HepG2 (cell line): Measurements from ENCODE around the gene GKN1. TPM values are rescaled to one million over a fixed set of nuclear protein-coding genes. Genes with fewer than 3 reads are reported as not detected.
A peak's percentile ranks its signal among the peaks of the same experiment; 100 is the strongest.

Source experiments
- EZH2 ChIP-seq: conservative IDR thresholded peaks from 2 replicates; pipeline ENCODE4 v1.6.1; 2012; ENCODE audit warnings: mild to moderate bottlenecking, low read depth, low read length, moderate library complexity
- GABPA ChIP-seq, 2 experiments: IDR thresholded peaks; 2 replicates each; pipeline ENCODE4 v1.6.1; 2011 to 2016; ENCODE audit warnings: low read depth in 2 of 2, low read length in 1 of 2, missing biosample characterization in 1 of 2, missing genetic modification characterization in 1 of 2
- IRF2 ChIP-seq: IDR thresholded peaks from 2 replicates; pipeline ENCODE4 v1.6.1; 2018; ENCODE audit warnings: missing genetic modification reagents, missing compliant biosample characterization
- IRF9 ChIP-seq: sonication (generic); formaldehyde crosslinking; IDR thresholded peaks from 2 replicates; pipeline ENCODE4 v1.8.0; 2022; ENCODE audit warnings: missing genetic modification reagents, mild to moderate bottlenecking, borderline replicate concordance
- IRX3 ChIP-seq: sonication (generic); formaldehyde crosslinking; IDR thresholded peaks from 2 replicates; pipeline ENCODE4 v1.8.1; 2023; ENCODE audit warnings: mild to moderate bottlenecking, low read depth, missing genetic modification reagents, borderline replicate concordance
- KMT2A ChIP-seq: sonication (generic); formaldehyde crosslinking; IDR thresholded peaks from 2 replicates; pipeline ENCODE4 v1.4.0; 2020; ENCODE audit warnings: missing genetic modification reagents
- MXI1 ChIP-seq: IDR thresholded peaks from 3 replicates; pipeline ENCODE4 v1.6.1; 2012; ENCODE audit warnings: low read depth, low read length, inconsistent platforms, borderline replicate concordance
- SMC3 ChIP-seq: IDR thresholded peaks from 2 replicates; pipeline ENCODE4 v1.6.1; 2011; ENCODE audit warnings: low read length, improper control_type of control experiment
- STAG1 ChIP-seq: sonication (generic); formaldehyde crosslinking; IDR thresholded peaks from 2 replicates; pipeline ENCODE4 v1.4.0; 2020; ENCODE audit warnings: missing genetic modification reagents
- ZBTB44 ChIP-seq: sonication (generic); formaldehyde crosslinking; IDR thresholded peaks from 2 replicates; pipeline ENCODE4 v1.4.0; 2020; ENCODE audit warnings: missing genetic modification reagents
- ZFAT ChIP-seq: sonication (generic); formaldehyde crosslinking; conservative IDR thresholded peaks from 2 replicates; pipeline ENCODE4 v1.8.1; 2023; ENCODE audit warnings: missing genetic modification reagents, inconsistent platforms
- ZFY ChIP-seq: sonication (generic); formaldehyde crosslinking; IDR thresholded peaks from 2 replicates; pipeline ENCODE4 v1.4.0; 2020; ENCODE audit warnings: missing genetic modification reagents
- ZNF841 ChIP-seq: sonication (generic); formaldehyde crosslinking; IDR thresholded peaks from 2 replicates; pipeline ENCODE4 v1.8.1; 2023; ENCODE audit warnings: missing genetic modification reagents, borderline replicate concordance
- polyA plus RNA-seq, 8 experiments: library from polyadenylated mRNA; depleted of rRNA in 3 of 8; stranded (reverse) in 7 of 8; unstranded in 1 of 8; fragments of >200 nt; fragmentation: Illumina TruSeq in 4 of 8; extraction: Trizol in 4 of 8; gene quantifications; 2 replicates each; pipeline versions ENCODE4 v1.2.1 to v1.2.3, GENCODE V29; 2011 to 2016; ENCODE audit warnings: low read depth in 4 of 8, missing spikeins in 1 of 8, mixed read lengths in 1 of 8; ENCODE audit not compliant: insufficient read depth in 1 of 8
- total RNA-seq, 5 experiments: library from RNA; depleted of rRNA; stranded (reverse); fragments of >200 nt; fragmentation: Illumina TruSeq; extraction: Trizol; gene quantifications; 2 replicates each; pipeline ENCODE4 v1.2.3, GENCODE V29; 2016; ENCODE audit warnings: low read depth in 1 of 5
- TF ChIP-seq, protein P1 (sequence below): sonication (generic); formaldehyde crosslinking; IDR thresholded peaks from 2 replicates; pipeline ENCODE4 v1.4.0; 2020; ENCODE audit warnings: missing genetic modification reagents, mild to moderate bottlenecking, borderline replicate concordance
- TF ChIP-seq, protein P2 (sequence below): sonication (generic); formaldehyde crosslinking; IDR thresholded peaks from 2 replicates; pipeline ENCODE4 v1.4.0; 2020; ENCODE audit warnings: missing genetic modification reagents, borderline replicate concordance
- TF ChIP-seq, protein P3 (sequence below), 2 experiments: sonication (generic) in 1 of 2; formaldehyde crosslinking in 1 of 2; IDR thresholded peaks; 2 replicates each; pipeline versions ENCODE4 v1.4.0 to v1.6.1; 2018 to 2020; ENCODE audit warnings: missing genetic modification reagents in 2 of 2, borderline replicate concordance in 1 of 2, low read depth in 1 of 2, mild to moderate bottlenecking in 1 of 2, missing biosample characterization in 1 of 2

Gene GKN1
- total and polyA plus RNA-seq, 2 of the 13 experiments (the other 11 are each of a cell fraction or from before 2014, with no cell fraction given), result not detected

GRCh38 chr2:69013840-69014821 lies 39.7 kb downstream of the GKN1 start (continued):
- no peak for TF ChIP-seq MXI1
- 0 out of 2 replicates have a peak, but pooled peaks have one; percentile 4 for TF ChIP-seq STAG1
- TF ChIP-seq ZBTB44 (CRISPR knock-in tag), result 0 out of 2 replicates have a peak, but pooled peaks have one; percentile 3
- TF ChIP-seq, protein P1, sequence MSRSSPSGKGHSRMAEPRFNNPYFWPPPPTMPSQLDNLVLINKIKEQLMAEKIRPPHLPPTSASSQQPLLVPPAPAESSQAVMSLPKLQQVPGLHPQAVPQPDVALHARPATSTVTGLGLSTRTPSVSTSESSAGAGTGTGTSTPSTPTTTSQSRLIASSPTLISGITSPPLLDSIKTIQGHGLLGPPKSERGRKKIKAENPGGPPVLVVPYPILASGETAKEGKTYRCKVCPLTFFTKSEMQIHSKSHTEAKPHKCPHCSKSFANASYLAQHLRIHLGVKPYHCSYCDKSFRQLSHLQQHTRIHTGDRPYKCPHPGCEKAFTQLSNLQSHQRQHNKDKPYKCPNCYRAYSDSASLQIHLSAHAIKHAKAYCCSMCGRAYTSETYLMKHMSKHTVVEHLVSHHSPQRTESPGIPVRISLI (CRISPR knock-in tag), result no peak
- no peak for TF ChIP-seq ZFY (CRISPR knock-in tag)
- TF ChIP-seq, protein P2, sequence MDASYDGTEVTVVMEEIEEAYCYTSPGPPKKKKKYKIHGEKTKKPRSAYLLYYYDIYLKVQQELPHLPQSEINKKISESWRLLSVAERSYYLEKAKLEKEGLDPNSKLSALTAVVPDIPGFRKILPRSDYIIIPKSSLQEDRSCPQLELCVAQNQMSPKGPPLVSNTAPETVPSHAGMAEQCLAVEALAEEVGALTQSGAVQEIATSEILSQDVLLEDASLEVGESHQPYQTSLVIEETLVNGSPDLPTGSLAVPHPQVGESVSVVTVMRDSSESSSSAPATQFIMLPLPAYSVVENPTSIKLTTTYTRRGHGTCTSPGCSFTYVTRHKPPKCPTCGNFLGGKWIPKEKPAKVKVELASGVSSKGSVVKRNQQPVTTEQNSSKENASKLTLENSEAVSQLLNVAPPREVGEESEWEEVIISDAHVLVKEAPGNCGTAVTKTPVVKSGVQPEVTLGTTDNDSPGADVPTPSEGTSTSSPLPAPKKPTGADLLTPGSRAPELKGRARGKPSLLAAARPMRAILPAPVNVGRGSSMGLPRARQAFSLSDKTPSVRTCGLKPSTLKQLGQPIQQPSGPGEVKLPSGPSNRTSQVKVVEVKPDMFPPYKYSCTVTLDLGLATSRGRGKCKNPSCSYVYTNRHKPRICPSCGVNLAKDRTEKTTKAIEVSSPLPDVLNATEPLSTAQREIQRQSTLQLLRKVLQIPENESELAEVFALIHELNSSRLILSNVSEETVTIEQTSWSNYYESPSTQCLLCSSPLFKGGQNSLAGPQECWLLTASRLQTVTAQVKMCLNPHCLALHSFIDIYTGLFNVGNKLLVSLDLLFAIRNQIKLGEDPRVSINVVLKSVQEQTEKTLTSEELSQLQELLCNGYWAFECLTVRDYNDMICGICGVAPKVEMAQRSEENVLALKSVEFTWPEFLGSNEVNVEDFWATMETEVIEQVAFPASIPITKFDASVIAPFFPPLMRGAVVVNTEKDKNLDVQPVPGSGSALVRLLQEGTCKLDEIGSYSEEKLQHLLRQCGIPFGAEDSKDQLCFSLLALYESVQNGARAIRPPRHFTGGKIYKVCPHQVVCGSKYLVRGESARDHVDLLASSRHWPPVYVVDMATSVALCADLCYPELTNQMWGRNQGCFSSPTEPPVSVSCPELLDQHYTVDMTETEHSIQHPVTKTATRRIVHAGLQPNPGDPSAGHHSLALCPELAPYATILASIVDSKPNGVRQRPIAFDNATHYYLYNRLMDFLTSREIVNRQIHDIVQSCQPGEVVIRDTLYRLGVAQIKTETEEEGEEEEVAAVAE (CRISPR knock-in tag), result no peak
- TF ChIP-seq EZH2, result no peak; the same call in 1 of the 2 replicates
- TF ChIP-seq SMC3, result no peak
- no peak for TF ChIP-seq IRF2 (CRISPR knock-in tag)
- TF ChIP-seq, protein P3, sequence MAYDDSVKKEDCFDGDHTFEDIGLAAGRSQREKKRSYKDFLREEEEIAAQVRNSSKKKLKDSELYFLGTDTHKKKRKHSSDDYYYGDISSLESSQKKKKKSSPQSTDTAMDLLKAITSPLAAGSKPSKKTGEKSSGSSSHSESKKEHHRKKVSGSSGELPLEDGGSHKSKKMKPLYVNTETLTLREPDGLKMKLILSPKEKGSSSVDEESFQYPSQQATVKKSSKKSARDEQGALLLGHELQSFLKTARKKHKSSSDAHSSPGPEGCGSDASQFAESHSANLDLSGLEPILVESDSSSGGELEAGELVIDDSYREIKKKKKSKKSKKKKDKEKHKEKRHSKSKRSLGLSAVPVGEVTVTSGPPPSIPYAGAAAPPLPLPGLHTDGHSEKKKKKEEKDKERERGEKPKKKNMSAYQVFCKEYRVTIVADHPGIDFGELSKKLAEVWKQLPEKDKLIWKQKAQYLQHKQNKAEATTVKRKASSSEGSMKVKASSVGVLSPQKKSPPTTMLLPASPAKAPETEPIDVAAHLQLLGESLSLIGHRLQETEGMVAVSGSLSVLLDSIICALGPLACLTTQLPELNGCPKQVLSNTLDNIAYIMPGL (CRISPR knock-in tag; IDR thresholded peaks at IDR 0.05; ENCODE audit: borderline replicate concordance in 1 of 2, low read depth in 1 of 2), result 0 out of 4 replicates have a peak, but pooled peaks of 1 of the 2 experiments have one; percentile 38
- no peak for TF ChIP-seq IRX3
- TF ChIP-seq IRF9 (CRISPR knock-in tag), result no peak
- TF ChIP-seq KMT2A (CRISPR knock-in tag), result no peak; the same call in 1 of the 2 replicates
- no peak for TF ChIP-seq ZFAT
- no peak for TF ChIP-seq ZNF841 (CRISPR knock-in tag)
- TF ChIP-seq GABPA (IDR thresholded peaks at IDR 0.05; ENCODE audit: low read depth, low read length), result 0 out of 2 replicates have a peak, but pooled peaks have one; percentile 11
- no peak for TF ChIP-seq GABPA (CRISPR knock-in tag; IDR thresholded peaks at IDR 0.05; ENCODE audit: low read depth)
